IPS DF 6.9 (cell line): Measurements from ENCODE around the gene ZNF79.
A peak's percentile ranks its signal among the peaks of the same experiment; 100 is the strongest.

Experiments
- DNase-seq: peaks from one replicate; pipeline ENCODE4 v3.0.0-alpha.2; 2013; ENCODE audit warnings: low read depth, low spot score
- H3K27ac ChIP-seq: one replicate; pipeline ENCODE4 v1.5.1; 2013; ENCODE audit warnings: low read length, control low read depth
- H3K27me3 ChIP-seq: 2 replicates; pipeline ENCODE4 v1.6.1; 2013; ENCODE audit warnings: mild to moderate bottlenecking, low read length; ENCODE audit not compliant: control insufficient read depth, insufficient read depth
- H3K36me3 ChIP-seq: 2 replicates; pipeline ENCODE4 v1.6.1; 2013; ENCODE audit warnings: low read length; ENCODE audit not compliant: control insufficient read depth, insufficient read depth
- H3K4me1 ChIP-seq: 2 replicates; pipeline ENCODE4 v1.6.1; 2013; ENCODE audit warnings: low read length; ENCODE audit not compliant: control insufficient read depth, insufficient read depth
- H3K4me3 ChIP-seq: 2 replicates; pipeline ENCODE4 v1.5.1; 2013; ENCODE audit warnings: mild to moderate bottlenecking, low read length
- H3K9me3 ChIP-seq: 2 replicates; pipeline ENCODE4 v1.6.1; 2013; ENCODE audit warnings: low read length, inconsistent platforms; ENCODE audit not compliant: control insufficient read depth, insufficient read depth
- WGBS: extraction: QIAGEN DNeasy Blood & Tissue Kit; methylation state at CpG from one replicate; pipeline ENCODE4 v1.1.7; 2013; ENCODE audit warnings: mixed read lengths, missing lambda C conversion rate; ENCODE audit not compliant: insufficient read length, insufficient coverage; 5-methylcytosine and 5-hydroxymethylcytosine counted together

The ZNF79 gene

DNA sequence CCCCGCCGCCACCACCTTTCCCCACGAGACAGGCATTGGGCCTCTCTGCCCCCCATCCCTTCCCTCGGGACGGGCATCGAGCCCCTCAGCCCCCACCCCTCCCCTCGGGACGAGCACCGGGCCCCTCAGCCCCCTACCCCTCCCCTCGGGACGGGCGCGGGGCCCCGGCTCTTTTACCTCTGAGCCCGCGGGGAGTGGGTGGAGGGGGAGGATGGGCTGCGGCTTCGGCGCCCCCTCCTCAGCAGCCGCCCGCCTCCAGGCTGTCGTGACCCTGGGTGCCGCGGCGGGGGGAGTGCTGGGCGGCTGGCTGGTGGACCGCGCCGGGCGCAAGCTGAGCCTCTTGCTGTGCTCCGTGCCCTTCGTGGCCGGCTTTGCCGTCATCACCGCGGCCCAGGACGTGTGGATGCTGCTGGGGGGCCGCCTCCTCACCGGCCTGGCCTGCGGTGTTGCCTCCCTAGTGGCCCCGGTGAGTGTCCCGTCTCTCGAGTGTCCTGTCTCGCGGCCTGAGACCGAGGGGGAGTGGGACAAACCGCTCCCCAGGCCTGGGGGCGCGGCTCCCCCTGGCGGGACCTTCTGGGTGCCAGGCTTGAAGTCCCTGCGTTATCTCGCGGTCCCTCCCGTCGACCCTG is 26.4 kb upstream of the ZNF79 start:
- Histone ChIP-seq H3K36me3 (0 out of 2 replicates have a peak, but pooled peaks cover 4% of the 10 kb centered on the region), H3K27me3 (no peaks in the 10 kb centered on the region), H3K4me3 (peak overlapping the region; percentile 58), H3K27ac (no peak overlapping the region), H3K4me1 (peaks cover 3% of the 10 kb centered on the region; the same call in 1 of the 2 replicates), H3K9me3 (no peaks in the 10 kb centered on the region)
- DNase-seq: no peak
- WGBS: no CpG with 5 or more reads among the region's 55 CpGs

DNA sequence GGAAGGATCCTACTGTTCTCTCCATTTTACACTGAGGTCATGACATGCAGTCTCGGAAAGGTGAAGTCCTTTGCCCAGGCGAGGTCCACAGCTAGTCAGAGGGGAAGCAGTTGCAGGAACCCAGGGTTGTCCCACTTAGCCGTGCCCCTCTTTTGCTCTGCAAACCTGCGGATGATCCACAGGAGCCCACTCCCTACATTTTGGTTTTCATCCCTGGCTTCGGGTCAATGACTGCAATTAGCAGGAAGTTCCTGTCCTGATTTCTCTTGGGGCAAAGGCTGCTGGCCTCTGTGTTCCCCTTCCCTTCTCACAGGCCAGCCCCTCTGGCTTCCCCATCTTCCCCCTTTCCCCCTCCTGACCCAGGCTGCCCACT is 25.9 kb upstream of the ZNF79 start:
- peak overlapping the region; percentile 58; the same call in 1 of the 2 replicates for H3K4me3 ChIP-seq
- no peaks in the 10 kb centered on the region for H3K27me3 ChIP-seq
- H3K36me3 ChIP-seq: 0 out of 2 replicates have a peak, but pooled peaks cover 5% of the 10 kb centered on the region
- DNase-seq: no peak
- no peak overlapping the region for H3K27ac ChIP-seq
- no peaks in the 10 kb centered on the region for H3K9me3 ChIP-seq
- WGBS: no CpG with 5 or more reads among the region's 5 CpGs
- H3K4me1 ChIP-seq: peaks cover 3% of the 10 kb centered on the region; the same call in 1 of the 2 replicates

DNA sequence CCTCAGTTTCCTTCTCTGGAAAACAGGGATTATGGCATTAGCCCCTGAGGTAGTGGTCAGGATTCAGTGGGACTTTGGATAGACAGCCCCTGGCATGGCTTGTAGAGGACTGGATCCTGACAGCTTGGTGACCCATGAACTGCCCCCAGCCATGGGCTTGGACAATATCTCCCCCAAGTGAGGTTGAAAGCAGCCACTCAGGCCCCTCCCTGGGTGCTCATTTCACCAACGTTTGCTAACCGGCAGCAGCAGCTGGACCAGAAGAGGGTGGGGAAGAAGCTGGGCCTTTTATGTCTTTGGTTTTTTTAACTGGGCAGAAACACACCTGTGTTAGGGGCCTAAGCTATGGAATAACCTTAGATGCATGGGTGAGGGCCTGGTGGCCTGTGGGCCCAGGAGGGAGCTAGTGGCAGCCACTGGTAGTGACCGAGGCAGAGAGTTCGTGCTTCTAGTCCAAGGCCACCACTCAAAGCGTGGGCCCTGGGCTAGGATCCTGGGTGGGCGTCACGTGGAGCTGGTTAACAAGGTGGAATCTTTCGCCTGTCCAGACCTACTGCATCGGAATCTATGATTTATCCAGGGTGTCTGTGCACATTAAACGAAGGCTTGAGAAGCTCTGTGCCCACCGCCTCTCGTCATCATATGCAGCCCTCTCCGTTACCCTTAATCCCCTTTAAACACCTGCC is 25.3 kb upstream of the ZNF79 start:
- no peak for DNase-seq
- H3K27ac ChIP-seq: no peak overlapping the region
- no CpG with 5 or more reads among the region's 13 CpGs for WGBS
- H3K4me1 ChIP-seq: peaks cover 3% of the 10 kb centered on the region; the same call in 1 of the 2 replicates
- H3K36me3 ChIP-seq: peaks cover 9% of the 10 kb centered on the region; the same call in 1 of the 2 replicates
- H3K9me3 ChIP-seq: no peaks in the 10 kb centered on the region
- no peaks in the 10 kb centered on the region for H3K27me3 ChIP-seq
- H3K4me3 ChIP-seq: no peak overlapping the region

DNA sequence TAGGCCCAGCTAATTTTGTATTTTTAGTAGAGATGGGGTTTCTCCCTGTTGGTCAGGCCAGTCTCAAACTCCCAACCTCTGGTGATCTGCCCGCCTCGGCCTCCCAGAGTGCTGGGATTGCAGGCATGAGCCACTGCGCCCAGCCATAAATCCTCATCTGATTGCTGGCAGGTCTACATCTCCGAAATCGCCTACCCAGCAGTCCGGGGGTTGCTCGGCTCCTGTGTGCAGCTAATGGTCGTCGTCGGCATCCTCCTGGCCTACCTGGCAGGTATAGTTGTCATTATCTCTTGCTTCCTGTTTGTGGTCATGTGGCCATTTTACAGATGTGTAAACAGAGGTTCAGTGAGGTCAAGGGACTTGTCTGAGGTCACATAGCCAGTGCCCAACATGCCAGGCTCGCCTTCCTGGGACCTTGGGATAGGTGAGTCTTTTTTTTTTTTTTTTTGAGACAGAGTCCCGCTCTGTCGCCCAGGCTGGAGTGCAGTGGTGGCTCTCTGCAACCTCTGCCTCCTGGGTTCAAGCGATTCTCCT is 24.4 kb upstream of the ZNF79 start:
- Histone ChIP-seq H3K4me3 (no peak overlapping the region), H3K36me3 (peaks cover 10% of the 10 kb centered on the region; the same call in 1 of the 2 replicates), H3K27ac (no peak overlapping the region), H3K9me3 (no peaks in the 10 kb centered on the region), H3K4me1 (peaks cover 3% of the 10 kb centered on the region; the same call in 1 of the 2 replicates), H3K27me3 (no peaks in the 10 kb centered on the region)
- no peak for DNase-seq
- WGBS: no CpG with 5 or more reads among the region's 14 CpGs

DNA sequence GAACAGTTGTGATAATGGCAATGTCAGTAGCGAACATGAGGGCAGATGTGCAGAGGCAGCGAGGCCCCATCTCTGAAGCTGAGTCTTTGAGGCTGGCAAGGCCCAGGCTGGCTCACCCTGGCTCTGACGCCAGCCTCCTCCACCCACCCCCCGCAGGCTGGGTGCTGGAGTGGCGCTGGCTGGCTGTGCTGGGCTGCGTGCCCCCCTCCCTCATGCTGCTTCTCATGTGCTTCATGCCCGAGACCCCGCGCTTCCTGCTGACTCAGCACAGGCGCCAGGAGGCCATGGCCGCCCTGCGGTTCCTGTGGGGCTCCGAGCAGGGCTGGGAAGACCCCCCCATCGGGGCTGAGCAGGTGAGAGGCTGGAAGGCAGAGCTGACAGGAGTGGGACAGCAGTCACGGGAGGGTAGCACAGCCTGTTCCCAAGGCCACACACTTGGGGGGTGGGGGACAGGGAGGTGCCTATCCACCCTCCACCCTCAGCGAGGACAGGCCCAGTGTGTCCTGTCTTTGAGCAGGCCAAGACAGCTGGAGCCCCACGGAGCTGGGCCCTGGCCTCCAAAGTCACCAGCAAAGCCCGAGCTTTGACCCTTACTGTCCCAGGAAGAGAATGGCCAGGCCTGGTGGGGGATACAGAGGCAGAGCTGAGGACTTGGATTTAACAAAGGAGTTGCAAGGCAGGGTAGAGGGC is 21.6 kb upstream of the ZNF79 start:
- H3K36me3 ChIP-seq: peaks cover 10% of the 10 kb centered on the region; the same call in 1 of the 2 replicates
- H3K27me3 ChIP-seq: no peaks in the 10 kb centered on the region
- H3K4me3 ChIP-seq: no peak overlapping the region
- no CpG with 5 or more reads among the region's 18 CpGs for WGBS
- DNase-seq: no peak
- H3K27ac ChIP-seq: no peak overlapping the region
- H3K9me3 ChIP-seq: no peaks in the 10 kb centered on the region
- H3K4me1 ChIP-seq: no peaks in the 10 kb centered on the region; the same call in 1 of the 2 replicates

DNA sequence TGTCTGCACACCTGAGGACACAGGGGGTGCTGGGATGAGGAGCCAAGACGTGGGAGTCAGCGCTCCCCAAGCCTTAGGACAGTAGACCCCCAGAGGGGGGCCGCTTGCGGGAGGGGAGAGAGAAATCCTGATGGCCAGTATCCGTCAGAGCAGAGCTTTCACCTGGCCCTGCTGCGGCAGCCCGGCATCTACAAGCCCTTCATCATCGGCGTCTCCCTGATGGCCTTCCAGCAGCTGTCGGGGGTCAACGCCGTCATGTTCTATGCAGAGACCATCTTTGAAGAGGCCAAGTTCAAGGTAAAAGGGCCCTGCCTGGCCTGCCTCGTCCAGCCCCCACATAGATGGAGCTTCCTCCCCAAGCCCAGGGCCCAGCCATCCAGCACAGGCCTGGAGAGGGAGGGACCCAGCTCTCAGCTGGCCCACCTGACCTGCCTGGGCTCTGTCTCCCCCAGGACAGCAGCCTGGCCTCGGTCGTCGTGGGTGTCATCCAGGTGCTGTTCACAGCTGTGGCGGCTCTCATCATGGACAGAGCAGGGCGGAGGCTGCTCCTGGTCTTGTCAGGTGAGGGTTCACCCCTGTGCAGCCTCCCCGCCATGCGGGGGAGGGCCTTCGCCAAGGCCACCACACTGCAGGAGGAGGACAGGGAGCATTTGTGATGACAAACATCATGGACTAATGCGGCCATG is 20.5 kb upstream of the ZNF79 start:
- Histone ChIP-seq H3K4me3 (no peak overlapping the region), H3K36me3 (peaks cover 10% of the 10 kb centered on the region; the same call in 1 of the 2 replicates), H3K9me3 (no peaks in the 10 kb centered on the region), H3K27me3 (no peaks in the 10 kb centered on the region), H3K27ac (no peak overlapping the region), H3K4me1 (no peaks in the 10 kb centered on the region; the same call in 1 of the 2 replicates)
- DNase-seq: no peak
- no CpG with 5 or more reads among the region's 22 CpGs for WGBS

DNA sequence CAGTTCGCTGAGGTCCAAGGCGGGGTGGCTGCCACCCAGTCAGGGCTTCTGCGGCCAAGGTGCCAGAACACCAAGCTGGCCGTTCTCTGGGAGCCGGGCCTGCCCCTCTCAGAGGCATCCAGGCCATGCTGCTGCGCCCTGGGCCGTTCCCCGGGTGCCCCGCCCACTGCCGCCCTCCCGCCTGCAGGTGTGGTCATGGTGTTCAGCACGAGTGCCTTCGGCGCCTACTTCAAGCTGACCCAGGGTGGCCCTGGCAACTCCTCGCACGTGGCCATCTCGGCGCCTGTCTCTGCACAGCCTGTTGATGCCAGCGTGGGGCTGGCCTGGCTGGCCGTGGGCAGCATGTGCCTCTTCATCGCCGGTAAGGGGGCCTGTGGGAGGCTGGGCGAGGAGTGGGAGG is 19.6 kb upstream of the ZNF79 start:
- Histone ChIP-seq H3K36me3 (peaks cover 10% of the 10 kb centered on the region; the same call in 1 of the 2 replicates), H3K9me3 (no peaks in the 10 kb centered on the region), H3K4me1 (no peaks in the 10 kb centered on the region; the same call in 1 of the 2 replicates), H3K27ac (no peak overlapping the region), H3K27me3 (no peaks in the 10 kb centered on the region), H3K4me3 (no peak overlapping the region)
- no peak for DNase-seq
- WGBS: no CpG with 5 or more reads among the region's 23 CpGs

DNA sequence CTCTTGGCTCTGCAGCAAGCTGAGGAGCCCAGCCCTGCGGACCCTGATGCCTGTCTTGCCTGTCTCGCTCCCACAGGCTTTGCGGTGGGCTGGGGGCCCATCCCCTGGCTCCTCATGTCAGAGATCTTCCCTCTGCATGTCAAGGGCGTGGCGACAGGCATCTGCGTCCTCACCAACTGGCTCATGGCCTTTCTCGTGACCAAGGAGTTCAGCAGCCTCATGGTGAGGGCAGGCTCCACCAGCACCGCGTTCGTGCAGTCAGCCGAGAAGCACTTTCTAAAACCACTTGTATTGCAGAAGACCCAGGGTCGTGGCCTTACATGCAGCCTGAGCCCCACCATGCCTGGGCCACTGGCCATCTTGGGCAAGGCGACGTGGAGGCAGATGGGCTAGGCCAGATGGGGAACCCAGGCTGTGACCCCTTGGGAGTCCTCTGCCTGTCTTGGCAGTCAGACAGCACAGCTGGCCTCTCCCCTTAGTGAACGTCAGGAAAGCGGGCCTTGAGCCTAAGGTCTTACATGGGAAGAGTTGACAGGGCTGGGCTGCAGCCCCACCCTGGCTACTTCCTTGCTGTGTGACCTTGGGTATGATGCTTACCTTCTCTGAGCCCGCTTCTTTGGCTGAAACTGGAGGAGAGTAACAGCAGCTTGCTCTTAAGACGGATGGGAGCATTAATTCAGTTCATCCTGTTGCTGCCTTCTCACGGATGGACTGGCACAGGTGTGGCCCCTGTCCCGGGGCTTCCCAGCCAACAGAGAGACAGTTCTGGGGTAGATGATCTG is 18.6 kb upstream of the ZNF79 start:
- H3K4me3 ChIP-seq: no peak overlapping the region
- no CpG with 5 or more reads among the region's 20 CpGs for WGBS
- no peaks in the 10 kb centered on the region for H3K9me3 ChIP-seq
- no peak for DNase-seq
- peaks cover 10% of the 10 kb centered on the region; the same call in 1 of the 2 replicates for H3K36me3 ChIP-seq
- no peaks in the 10 kb centered on the region for H3K27me3 ChIP-seq
- H3K27ac ChIP-seq: no peak overlapping the region
- H3K4me1 ChIP-seq: no peaks in the 10 kb centered on the region; the same call in 1 of the 2 replicates

DNA sequence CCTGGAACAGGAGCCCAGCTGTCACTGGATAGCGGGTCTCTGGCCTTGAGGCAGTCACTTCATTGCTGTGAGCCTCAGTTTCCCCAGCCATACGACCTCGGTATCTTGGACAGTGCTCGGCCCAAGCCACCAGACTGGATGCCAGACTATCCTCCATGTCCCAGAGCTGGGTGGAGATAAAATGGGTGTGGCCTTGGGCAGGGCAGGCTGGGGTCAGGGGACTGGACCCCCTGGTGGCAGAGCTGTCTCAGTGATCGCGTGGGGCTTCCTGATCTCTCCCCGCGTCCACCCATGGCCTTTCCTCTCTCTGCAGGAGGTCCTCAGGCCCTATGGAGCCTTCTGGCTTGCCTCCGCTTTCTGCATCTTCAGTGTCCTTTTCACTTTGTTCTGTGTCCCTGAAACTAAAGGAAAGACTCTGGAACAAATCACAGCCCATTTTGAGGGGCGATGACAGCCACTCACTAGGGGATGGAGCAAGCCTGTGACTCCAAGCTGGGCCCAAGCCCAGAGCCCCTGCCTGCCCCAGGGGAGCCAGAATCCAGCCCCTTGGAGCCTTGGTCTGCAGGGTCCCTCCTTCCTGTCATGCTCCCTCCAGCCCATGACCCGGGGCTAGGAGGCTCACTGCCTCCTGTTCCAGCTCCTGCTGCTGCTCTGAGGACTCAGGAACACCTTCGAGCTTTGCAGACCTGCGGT is 17.2 kb upstream of the ZNF79 start:
- no peaks in the 10 kb centered on the region for H3K9me3 ChIP-seq
- WGBS: no CpG with 5 or more reads among the region's 13 CpGs
- no peaks in the 10 kb centered on the region for H3K27me3 ChIP-seq
- DNase-seq: no peak
- H3K27ac ChIP-seq: no peak overlapping the region
- no peaks in the 10 kb centered on the region; the same call in 1 of the 2 replicates for H3K4me1 ChIP-seq
- H3K36me3 ChIP-seq: peaks cover 10% of the 10 kb centered on the region; the same call in 1 of the 2 replicates
- H3K4me3 ChIP-seq: no peak overlapping the region
